KBM-7 (cell line): ENCODE data around the gene PGS1.
"Not testable (repeated sequence)": the region's sequence is repeated elsewhere in the genome, so short reads cannot be mapped to it uniquely, and the experiment has no call there.

ENCODE experiments used
- DNase-seq: peaks from one replicate; pipeline ENCODE4 v3.0.0-alpha.2; 2015
- in situ Hi-C: fragments of 300-500 bp; cut with MboI; formaldehyde crosslinking; loops from 2 replicates; pipeline ENCODE4 v1.14.3; 2020; ENCODE audit warnings: low sequenced_read_pairs, low pct_unique_long_range_greater_than_20kb, mixed read lengths

Gene PGS1

DNA sequence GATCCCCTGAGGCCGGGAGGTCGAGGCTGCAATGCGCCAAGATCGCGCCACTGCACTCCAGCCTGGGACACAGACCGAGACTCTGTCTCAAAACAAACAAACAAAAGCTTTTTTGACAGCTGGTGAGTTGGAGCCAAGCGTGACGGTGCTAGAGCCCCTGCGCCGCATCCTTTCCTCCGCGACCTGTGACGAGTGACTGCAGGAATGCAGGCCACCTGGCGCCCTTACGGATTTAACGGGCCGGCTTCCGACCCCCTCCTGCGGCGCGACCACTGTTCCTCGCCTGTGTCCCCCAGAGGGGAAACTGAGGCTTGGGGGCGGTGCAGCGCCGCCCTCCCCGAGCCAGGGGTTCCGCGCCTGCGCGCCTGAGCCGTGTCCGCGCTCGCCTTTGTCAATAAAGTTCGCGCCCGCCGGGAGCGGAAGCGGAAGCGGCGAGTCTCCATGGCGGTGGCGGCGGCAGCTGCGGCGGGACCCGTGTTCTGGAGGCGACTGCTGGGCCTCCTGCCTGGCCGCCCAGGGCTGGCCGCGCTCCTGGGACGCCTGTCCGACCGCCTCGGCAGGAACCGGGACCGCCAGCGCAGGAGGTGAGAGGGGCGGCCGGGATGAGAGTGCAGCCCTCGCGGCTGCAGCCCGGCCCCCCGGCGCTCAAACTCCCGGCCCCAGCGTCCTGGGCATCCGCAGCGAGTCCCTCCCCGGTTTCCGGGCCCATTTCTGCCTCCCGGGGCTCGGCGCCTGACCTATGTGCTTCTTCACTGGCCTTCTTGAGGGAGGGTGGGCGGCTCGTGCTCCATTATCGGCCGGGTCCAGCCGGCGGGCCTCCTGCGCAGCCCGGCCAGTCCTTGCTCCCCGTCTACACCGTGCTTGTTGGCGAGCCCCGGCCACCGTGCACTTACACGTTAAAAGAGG is at the start of gene PGS1:
TSS of gene PGS1 (plus strand) at position 425 of the 906 bp plus-strand sequence. CDS start at position 442, 17 bp downstream.
- in situ Hi-C loops: no loop called here

GRCh38 chr17:78329263-78330059 is 49.0 kb upstream of the PGS1 start:
- DNase-seq: peak; percentile 32
- in situ Hi-C loops: no loop called here

More for the DNA sequence above, at the start of gene PGS1:
- peak; percentile 70 for DNase-seq

GRCh38 chr17:78330570-78331224 is 47.8 kb upstream of the PGS1 start:
- in situ Hi-C loops: no loop called here
- no peak for DNase-seq

DNA sequence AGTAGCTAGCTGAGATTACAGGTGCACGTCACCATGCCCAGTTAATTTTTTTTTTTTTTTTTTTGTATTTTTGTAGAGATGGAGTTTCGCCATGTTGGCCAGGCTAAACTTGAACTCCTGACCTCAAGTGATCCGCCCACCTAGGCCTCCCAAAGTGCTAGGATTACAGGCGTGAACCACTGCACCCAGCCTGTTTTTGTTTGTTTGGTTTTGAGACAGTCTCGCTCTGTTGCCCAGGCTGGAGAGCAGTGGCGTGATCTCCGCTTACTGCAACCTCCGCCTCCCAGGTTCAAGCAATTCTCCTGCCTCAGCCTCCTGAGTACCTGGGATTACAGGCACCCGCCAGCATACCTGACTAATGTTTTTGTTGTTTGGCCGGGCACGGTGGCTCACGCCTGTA is 47.1 kb upstream of the PGS1 start:
- in situ Hi-C loops, DNase-seq: not testable (repeated sequence)

DNA sequence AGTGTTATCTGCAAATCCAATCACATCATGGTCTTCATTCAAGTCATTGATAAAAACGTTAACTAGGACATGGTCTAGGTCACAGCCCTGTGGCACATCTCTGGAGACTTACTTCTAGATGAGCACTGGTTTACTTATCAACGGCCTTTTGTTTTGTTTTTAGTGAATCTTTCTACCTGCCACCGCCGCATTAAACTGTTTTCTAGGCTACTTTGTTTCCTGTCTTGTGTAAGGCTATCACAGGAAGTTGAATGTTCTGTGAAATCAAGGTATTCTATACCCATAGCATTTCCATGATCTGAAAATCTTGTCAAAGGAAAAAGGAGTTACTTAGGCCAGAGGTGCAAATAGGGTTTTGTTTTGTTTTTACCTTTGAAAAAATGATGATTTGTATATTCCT is 45.5 kb upstream of the PGS1 start:
- in situ Hi-C loops: no loop called here

GRCh38 chr17:78335209-78335608 is 43.2 kb upstream of the PGS1 start:
- in situ Hi-C loops: no loop called here
- no peak for DNase-seq

More for the DNA sequence above, 45.5 kb upstream of the PGS1 start:
- no peak for DNase-seq

DNA sequence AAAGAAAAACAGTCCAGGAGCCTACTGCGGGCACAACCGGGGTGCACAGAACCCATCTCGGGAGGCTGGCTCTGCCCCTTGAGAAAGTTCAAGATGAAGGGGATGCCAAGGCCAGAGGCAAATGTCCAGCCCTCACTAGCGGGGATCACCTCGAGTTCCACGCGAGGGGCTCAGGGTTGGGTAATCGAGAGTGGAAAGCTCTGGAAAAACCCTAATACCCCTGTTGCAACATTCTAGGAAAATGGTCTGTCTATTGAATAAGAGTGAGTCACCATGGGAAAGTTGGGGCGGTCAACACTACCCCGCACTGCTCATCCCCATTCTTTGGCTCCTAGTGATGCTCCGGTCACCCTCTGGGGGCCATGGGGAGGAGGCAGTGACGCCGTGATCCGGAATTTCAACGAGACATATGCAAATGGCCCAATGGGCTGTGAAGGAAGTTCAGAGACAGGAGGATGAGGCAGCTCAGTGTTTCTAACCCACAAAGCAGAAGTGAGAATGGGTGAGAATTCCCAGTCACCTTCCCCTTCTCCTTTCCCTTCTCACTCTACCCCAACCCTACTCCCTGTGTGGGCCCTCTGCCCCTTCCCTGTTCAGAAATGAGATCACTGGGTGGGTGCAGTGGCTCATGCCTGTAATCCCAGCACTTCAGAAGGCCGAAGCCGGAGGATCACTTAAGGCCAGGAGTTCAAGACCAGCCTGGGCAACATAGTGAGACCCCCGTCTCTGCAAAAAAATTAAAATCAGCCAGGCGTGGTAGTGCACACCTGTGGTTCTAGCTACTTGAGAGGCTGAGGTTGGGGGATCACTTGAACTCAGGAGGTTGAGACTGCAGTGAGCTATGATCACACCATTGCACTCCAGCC is 41.0 kb upstream of the PGS1 start:
- DNase-seq: peak; percentile 54
- in situ Hi-C loops: no loop called here

DNA sequence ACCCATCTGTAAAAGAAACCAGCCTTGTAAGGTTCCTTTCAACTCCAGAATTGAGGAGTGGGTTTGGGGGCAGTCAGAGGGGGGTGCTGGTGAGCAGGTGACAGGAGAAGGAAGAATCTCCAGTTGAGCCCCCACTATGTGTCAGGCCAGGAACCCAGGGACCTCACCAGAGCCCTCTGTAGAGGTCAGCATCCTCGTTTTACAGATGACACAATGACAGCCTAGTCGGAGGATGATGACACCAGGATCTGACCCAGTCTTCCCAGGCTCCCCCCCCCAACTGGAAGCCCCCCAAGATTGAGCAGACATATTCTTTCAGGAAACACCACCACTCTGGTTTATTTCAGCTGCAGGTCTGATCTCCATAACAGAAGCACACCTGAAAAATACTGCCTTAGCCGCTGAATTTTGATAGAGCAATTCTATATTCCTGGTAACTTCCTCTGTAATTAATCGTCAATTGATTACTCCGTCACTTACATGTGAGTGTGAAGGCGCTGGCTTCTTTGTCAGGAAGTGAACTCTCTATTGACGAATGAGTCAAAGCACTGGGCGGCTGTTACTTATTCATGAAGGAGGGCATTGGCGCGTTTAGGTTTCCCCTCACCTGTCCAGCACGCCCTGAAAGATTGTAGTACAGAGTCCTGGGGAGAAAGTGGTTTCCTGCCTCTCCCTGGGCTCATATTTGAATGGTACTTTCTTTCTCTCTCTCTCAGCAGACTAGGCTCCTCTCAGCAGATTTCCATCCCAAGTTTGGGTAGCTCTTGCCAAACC is 39.8 kb upstream of the PGS1 start:
- in situ Hi-C loops: no loop called here
- DNase-seq: no peak

DNA sequence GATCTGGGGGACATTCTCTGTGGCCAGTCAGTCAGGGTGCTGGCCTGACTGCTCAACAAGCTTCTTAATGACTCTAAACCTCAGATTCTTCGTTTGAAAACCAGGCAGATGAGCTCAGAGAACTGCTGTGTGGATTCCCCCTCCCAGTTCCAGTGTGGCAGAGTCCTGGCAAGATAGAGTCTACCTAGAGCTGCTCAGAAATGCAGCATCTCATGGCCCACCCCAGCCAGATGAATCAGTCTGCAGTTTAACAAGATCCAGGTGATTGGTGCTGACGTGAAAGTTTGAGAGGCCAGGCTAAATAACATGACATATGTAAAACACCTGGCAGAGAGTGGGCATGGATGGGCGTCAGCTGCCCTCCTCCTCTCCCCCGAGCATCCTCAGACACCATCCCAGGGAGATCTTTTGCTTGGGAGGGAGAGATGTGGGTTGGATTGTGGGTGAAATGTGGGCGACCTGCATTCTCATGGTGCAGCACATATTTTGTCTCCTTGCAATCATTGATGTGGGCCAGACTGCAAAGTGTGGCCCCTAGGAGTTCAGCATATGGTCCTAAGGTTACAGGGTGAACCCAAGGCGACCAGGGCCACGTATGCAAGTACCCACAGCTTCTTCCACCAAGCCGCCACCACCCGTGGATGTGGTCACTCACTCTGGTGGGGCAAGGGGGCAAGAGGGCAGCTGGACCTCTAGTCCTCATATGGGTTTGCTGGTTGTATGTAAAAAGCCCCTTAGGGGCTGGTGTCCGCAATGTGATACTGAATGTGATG is 38.1 kb upstream of the PGS1 start:
- in situ Hi-C loops: no loop called here
- no peak for DNase-seq

- in situ Hi-C loops: no loop called here
- DNase-seq: no peak
Observed at GRCh38 chr17:78341559-78342448, 36.6 kb upstream of the PGS1 start.

- in situ Hi-C loops: no loop called here
- no peak for DNase-seq
Observed at GRCh38 chr17:78342449-78343186, 35.8 kb upstream of the PGS1 start.

DNA sequence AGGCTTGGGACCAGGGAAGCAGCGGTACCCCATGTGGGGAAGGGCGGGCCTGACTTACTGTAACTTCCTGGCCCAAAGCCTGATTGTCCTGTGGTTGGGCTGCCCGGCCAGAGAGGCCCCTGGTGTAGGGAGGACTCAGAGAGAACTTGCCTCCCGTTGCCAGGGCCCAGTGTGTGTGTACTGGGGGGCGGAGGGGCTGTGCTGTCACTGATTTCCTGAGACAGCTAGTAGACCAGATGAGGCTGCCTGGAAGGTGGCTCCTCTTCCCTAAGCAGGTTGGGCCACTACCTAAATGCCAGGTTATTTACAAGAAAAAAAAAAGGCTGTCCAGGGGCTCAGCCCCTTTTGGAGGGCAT is 35.3 kb upstream of the PGS1 start:
- in situ Hi-C loops: no loop called here
- DNase-seq: peak; percentile 37

GRCh38 chr17:78343543-78344201 is 34.8 kb upstream of the PGS1 start:
- in situ Hi-C loops: no loop called here
- peak; percentile 38 for DNase-seq

- in situ Hi-C loops: no loop called here
Observed at GRCh38 chr17:78344666-78345065, 33.8 kb upstream of the PGS1 start.

DNA sequence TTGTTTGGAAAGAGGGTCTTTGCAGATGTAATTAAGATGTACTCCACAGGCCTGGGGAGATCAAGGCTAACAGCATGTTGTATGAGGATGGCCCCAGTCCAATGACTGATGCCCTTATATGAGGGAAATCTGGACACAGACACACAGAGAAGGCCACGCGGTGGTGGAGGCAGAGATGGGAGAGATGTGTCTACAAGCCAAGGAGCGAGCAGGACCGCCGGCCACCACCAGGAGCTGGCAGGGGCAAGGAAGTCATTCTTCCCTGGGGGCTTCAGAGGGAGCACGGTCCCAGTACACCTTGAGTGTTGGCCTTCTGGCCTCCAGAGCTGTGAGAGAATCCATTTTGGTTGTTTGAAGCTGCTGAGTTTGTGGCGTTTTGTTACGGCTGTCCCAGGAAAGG is 33.3 kb upstream of the PGS1 start:
- DNase-seq: no peak
- in situ Hi-C loops: no loop called here

More at GRCh38 chr17:78344666-78345065, 33.8 kb upstream of the PGS1 start:
- no peak for DNase-seq
